ENCODE measurements around the gene CYTH4.
"Not testable (repeated sequence)": the region's sequence is repeated elsewhere in the genome, so short reads cannot be mapped to it uniquely, and the experiment has no call there.

CYTH4 gene, protein sequence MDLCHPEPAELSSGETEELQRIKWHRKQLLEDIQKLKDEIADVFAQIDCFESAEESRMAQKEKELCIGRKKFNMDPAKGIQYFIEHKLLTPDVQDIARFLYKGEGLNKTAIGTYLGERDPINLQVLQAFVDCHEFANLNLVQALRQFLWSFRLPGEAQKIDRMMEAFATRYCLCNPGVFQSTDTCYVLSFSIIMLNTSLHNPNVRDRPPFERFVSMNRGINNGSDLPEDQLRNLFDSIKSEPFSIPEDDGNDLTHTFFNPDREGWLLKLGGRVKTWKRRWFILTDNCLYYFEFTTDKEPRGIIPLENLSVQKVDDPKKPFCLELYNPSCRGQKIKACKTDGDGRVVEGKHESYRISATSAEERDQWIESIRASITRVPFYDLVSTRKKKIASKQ

DNA sequence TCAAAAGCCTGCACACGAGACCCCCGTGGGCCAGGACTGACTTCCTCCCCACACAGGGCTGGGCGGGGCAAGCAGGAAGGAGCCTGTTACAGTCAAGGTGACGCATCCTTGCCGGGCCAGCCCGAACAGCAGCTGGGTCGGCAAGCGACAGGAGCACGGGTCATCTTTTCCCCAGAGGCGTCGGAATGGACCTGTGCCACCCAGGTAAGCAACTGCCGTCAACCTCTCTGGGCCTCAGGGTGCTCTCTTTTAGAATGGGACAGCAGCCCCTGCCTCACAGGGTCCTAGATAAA lies at the start of gene CYTH4:
Gene CYTH4 (plus strand): TSS at position 124 of the 293 bp plus-strand sequence. CDS start 62 bp downstream, at position 186.
- peak; percentile 43 to 73 (median 54) for DNase-seq (ENCODE audit: low read depth in 3 of 3)

DNA sequence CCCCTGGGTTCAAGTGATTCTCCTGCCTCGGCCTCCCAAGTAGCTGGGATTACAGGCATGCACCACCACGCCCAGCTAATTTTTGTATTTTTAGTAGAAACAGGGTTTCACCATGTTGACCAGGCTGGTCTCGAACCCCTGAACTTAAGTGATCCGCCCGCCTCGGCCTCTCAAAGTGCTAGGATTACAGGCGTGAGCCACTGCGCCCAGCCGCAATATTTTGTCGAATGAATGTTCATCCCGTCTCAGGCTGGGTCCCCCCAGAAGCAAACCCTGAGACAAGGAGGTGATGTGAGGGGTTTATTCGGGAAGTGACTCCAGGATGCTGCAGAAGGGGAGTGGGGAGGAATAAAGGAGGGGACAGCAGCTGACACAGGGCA lies 48.9 kb upstream of the CYTH4 start:
- not testable (repeated sequence) for DNase-seq (ENCODE audit: low read depth in 3 of 3)

DNA sequence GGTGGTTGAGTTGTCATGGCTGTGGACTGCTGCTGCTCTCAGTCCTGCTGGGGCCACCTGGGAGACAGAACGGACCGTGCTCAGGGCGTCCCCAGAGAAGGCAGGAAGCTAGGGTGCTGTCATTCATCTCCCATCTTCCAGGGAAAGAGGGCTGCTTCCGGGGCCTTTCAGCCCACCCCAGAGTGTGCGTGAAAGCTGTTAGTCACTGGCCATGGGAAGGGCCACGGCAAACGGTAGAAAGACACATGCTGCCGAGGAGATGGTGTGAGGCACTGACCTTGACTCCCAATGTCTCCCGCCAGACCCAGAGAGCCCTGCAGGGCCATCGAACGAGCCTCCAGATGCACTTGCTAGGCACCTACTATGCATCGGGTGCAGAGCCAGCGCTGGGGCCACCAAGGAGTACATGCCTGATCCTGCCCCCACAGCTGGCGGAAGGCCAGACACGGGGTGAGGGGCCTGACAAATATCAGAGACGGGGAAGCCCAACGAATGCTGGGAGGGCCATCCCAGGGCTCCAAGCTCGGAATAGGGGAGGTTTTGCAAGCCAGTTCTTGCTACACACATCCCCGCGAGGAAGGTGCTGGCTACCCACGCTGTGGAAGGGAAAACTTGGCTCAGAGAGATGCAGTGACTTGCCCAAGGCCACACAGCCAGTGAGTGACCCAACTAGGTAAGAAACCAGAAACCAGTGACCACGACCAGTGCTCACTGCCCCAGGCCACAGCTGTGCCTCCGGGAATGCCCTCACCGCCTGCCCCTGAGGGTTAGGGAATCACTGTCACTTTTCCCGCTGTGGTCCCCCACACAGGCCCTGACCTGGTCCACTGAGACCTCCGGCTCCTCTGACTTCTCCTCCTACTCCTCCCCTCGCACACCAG lies 48.3 kb upstream of the CYTH4 start:
- no peak for DNase-seq (ENCODE audit: low read depth in 3 of 3)

DNA sequence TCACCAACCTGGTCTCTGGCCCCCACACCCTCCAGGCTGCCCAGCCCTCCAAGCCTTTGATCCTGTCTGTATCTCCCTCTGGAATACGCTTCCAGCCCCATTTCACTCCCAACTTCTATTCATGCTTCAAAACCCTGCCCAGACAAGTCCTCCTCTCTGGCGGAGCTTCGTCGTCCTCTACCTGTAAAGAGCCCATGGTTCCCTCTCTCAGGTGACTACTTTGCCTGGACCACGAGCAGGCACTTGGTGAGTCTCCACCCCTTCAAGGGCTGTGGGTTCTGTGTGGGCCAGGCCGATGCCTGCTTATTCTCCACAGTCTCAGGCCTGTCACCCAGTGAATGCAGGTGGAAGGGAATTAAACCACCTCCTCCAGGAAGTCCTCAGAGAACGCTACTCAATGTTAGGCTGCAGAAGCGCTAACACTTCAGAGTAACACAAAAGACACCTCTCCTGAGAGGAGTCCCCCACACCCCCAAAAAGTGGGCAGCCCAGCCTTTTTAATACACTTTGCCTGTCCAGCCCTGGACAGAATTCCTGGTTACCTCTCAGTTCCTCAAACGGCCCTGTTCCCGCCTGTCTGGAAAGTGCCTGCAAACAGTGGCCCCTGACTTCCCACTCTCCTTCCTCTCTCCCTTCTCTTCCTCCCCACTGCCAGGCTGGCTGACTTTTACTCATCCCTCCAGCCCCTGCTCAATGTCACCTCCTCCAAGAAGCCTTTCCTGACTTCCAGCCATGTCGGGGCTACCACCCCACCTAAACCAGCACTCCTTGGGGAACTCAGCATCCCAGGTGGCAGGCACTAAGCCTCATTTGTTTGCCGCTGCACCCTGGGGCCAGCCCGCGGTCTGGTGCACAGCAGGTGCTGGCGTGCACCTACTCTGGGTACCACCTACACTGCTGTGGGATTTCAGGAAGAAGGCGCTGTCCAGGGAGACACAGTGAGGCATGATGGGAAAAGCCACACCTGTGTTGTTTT lies 47.3 kb upstream of the CYTH4 start:
- no peak for DNase-seq (ENCODE audit: low read depth in 3 of 3)

DNA sequence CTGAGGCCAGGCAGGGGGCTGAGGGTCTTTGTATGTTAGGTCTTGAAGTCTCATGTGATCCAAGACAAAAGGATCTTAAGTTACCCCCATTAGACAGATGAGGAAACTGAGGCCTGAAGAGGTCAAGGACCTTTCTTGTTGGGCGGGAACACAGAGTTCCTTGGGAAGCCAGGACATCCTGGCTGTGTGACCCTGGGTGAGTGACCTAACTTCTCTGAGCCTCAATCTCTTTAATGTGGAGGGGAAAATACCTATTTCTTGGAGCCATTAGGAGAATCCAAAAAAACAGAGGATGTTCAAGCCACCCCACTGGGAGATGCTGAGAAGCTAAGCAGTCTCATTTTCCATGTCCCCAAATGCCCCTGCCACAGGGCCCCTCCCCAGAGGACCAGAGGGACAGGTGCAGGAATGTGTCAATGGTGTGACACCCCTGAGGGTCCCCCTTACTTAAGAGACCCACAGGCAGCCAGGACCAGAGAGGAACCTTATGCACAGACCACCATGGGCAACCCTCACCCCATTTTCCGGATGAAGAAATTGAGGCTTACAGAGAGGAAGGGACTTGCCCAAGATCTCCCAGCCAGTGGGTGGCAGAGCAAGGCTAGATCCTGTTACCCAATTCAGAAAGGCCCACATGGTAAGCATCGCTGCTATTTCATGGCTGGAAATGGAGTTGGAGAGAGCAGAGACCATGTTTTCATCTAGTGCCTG lies 46.3 kb upstream of the CYTH4 start:
- no peak for DNase-seq (ENCODE audit: low read depth in 3 of 3)

DNA sequence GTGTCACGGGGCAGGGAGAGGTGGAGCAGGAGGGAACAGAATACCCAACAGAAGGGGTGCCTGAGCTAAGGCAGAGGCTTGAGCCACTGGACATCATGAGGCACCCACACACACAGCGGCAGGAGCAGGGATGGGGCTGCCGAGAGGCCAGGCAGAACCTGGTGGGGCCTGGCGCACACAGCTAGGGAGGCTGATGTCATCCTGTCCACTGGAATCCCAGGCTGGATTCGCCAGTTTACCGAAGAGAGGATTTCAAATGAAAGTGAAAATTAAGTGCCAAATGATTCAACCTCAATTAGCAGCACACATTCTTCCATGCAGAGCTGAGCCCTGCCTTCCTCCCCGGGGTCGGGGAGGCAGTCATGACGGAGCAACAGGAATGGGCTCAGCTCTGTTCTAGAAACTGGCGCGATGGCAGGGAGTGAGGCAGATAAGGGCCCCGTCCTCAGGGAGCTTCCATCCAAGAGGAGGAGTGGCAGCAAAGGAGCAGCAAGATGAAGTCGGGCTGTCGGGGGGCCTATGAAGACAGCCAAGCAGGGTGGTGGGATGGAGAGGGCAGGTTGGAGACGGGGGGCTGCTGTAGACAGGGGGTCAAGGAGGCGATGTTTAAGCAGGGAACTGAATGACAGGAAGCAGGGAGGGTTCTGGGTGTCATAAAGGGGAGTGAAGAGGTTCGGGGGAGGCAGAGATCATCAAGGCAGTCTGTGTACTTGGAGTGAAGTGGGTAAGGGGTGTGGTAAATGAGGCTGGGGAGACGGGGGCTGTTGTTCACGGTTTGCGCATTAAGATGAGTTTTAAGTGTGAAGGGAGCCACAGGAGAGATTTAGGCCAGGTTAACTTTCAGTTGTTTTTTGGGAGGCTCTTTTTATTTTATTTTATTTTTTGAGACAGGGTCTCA lies 44.7 kb upstream of the CYTH4 start:
- no peak for DNase-seq (ENCODE audit: low read depth in 3 of 3)

DNA sequence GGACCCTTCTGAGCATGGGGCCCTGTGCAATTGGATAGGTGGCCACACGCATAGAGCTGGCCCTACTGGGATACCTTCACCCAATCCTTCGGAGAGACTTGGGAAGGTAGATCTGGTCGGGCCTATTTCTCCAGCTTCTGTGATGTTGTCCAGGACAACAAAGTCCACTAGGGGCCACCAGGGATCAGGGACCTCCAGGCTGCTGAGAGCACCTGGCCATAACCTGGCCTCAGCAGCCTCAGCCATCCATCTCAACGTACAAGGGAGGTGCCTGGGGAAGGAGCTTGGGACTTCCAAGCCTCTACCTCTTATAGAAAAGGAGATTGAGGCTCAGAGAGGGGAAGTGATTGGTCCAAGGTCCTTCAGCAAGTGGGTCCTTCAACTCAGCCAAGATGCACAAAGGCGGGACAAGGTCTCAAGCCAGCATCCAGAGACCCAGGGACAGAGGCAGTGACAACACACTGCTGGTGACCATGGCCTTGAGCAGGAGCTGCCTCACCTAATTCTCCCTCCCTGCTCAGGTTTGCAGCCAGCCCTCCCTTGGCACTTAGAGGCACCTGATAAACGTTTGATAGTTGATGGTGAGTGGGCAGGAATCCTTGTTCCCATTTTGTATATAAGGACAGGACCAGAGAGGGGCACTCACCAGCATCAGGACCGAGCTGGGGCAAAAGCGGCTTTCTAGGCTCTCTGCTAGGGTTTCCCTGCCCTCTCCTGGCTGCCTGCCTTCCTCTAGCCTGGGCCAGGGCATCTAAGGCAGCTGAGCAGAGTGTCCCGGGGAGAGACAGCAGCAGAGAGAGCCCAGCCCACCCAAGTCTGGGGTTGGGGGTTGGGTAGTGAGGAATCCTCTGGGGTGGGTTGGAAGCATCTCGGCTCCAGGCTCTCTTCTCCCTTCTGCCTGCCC lies 42.7 kb upstream of the CYTH4 start:
- no peak for DNase-seq (ENCODE audit: low read depth in 3 of 3)

DNA sequence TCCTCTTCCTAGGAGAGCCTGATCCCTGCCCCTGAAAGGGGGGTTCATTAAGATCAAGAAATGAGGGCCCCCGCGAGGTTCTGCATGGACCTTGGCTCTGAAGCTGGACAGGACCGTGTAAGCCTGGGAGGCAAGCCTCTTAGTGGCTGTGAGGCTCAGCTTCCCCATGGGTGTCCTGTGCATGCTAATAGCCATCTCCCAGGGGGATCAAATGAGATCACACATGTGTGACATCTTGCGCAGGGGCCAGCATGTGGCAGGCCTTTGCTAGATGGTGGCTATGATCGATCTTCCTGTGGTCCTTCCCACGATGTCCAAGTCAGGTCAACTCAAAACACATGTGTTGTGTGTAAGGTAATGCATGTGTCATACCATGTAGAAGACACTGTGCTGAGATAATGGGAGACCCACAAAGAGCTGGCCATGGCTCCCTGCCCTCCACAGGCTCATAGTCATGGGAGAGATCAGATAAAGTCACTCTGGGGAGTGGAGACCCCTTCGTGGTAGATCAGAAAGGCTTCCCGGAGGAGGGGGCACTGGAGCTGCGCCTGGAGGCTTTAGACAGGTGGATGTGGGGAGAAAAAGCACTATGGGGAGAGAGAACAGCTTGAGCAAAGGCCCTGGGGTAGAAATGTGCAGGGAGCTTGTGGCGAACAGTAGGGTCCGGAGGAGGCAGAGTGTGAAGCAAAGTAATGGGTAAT lies 41.9 kb upstream of the CYTH4 start:
- no peak for DNase-seq (ENCODE audit: low read depth in 3 of 3)

DNA sequence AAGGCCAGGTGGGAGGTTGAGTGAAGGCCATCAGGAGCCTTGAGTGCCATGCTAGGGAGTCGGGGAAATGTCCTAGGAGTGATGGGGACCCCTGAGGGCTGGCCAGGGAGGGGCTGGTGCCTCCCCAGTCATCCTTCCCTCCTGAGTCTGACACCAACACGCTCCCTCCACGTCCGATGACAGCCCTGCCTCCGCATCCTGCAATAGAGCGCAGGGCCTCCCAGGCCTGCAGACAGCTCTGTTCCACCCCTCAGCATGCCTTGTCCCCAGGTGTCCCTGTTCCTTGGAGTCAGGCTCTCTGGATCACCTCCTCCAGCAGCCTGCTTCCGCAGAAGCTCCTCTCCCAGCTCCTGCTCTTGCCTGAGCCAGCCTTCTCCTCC lies 41.4 kb upstream of the CYTH4 start:
- no peak for DNase-seq (ENCODE audit: low read depth in 3 of 3)

DNA sequence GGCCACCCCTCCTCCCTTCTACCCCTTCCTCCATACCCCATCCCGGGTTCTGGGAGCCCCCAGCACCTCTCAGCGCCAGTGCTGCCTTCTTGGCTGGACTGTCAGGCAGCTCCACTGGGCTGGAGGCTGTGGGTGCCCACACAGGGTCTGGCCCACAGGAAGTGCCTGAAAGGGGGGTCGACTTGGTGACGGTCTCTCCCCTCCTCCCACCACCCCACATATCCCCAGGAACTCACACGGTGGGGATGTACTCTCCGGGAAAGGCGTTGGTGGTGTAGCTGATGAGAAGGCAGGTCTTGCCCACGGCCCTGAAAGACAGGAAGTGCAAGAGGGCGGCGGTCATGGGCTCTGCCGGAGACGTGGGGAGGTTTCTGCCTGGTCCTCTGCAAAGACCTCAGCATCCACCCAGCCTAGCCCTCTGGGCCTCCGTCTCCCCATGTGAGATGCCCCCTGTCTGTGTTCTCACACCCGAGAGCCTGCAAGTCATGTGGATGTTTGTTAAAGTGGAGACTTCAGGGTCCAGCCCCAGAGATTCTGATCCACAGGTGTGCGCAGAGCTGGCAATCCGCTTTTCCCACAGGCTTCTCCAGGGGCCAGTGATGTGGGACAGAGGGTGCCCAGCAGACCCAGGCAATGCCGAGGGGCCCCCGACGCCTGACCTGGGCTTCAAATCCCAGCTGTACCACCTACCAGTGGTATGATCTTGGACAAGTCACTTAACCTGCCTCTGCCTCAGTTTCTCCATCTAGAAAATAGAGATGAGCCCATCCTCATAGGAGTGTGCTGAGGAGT lies 40.8 kb upstream of the CYTH4 start:
- DNase-seq (ENCODE audit: low read depth in 3 of 3) = no peak

DNA sequence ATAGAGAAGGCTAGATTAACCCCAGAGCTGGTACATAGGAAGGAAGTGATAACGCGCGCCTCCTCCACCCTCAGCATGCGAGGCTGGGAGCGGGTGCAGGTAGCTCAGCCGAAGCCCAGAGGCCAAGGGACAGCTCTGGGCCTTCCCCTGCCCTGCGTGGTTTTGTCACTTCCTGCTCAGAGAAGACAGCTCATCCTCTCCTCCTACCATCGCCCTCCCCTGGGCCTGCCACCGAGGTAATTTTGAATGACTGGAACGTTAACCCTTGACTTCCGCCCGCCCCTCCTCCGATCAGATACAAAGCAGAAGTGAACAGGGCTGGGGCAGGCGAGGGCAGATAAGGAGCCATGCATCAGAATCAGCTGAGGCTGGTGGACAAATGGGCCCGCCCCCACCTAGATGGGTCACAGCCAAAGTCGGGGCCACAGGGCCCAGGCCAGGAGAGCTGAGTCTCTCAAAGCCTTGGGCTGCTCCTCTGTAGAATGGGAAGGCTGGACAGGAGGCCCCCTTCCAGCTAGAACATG lies 39.9 kb upstream of the CYTH4 start:
- peak in 2 of 3 experiments; percentile 85 to 91 for DNase-seq (ENCODE audit: low read depth in 3 of 3)

DNA sequence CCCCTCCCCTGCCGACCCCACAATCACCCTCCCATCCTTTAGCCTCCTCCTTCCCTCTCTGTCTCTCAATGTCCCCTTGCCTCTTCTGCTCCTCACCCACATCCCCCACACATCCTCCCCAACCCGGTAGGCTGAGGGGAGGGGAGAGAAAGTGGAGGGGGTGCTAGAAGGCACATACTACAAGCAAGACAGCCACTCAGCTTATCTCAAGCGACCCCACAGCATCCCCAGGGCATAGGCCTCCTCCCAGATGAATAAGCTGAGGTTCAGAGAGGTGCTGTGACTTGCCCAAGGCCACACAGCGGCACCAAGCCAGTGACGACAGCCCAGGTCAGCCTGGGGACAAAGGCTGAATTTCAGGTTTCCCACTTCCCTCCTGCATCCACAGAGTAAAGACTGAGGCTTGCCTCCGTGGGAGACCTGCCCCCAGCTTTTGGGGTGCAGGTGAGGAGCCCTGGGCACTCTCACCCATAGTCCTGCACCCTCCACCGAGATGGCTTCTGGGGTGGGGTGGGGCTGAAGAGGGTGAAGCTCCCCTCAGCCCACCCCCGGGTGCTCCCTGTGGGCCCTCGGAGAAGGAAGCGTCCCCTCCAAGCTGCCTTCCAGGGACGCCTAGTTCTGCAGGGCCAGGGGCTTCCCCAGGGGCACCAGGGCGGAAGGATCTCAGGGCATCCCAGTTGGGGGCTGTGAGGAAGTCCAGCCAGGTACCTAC lies 38.8 kb upstream of the CYTH4 start:
- no peak for DNase-seq (ENCODE audit: low read depth in 3 of 3)

DNA sequence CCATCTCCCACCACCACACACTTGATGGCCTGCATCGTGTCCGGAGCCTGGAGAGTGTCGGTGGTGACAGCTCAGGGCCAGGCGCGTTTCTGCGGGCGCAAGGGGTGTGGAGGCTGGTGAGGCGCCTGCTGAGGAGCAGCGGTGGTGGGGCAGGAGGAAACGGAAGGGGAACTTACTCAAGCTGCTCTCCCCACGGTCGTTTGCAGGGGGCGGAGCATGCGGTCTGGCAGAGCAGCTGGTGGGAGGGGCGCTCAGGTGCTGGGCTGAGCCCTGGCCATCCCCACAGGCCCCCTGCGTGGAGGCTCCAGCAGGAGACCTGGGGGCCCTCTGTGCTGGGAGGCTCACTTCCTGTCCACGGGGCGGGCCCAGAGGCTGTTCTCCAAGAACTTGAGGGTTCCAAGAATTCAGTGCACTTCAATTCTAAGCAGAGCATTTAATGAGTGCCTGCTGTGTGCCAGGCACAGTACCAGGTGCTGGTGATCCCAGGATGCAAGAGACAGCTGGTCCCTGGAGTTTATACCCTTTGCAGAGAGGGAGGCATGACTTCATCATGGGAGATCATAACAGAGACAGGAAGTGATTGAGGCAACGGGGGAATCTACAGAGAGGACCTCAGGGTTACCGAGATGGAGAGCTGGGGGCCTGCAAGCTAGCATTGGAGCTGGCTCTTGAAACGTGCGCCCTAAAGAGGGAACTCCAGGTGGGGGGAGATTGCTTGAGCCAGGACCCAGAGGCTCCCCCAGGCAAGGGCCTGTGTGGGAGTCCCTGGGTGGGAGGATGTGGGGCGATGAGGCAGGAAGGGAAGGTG lies 38.0 kb upstream of the CYTH4 start, which contains the start of gene RAC2:
Gene RAC2 (minus strand): TSS at position 156 of the 808 bp plus-strand sequence. CDS start 121 bp downstream, at position 35.
- peak; percentile 81 to 82 (median 82) for DNase-seq (ENCODE audit: low read depth in 3 of 3)

DNA sequence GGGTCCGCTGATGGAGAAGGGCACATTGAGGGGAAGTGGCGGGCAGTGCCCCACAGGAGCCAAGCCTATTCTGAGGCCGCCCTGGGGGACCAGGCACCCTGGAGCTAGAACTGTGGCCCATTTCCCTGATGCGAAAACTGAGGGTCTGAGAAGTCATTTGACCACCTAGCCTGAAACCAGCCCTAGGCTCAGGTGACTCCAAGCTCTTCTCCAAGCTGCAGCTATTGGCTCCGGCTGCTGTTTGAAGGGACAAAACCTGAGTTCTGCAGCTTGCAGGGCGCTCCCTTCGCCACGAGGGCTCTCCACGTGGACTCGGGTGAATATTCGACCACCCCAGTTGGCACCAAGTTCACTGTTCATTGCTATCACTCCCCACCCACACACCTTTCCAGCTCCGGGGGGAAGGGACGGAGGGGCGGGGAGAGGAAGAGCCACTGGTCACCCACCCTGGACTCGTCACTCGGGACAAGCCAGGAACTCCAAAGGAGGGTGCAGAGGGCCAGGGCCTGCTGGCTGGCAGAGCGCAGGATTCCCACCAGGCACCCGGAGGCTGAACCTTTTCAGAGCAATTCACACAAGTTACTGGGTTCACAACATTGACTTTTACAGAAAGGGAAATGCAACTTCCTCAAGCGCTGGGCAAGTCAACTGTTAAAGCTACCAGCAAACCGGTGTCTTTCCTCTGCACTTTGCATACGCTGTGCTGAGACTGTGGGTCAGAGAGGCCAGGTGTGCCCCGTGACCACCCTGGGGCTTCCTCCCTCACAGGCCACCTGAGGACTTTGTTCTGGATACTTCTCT lies 37.2 kb upstream of the CYTH4 start:
- no peak for DNase-seq (ENCODE audit: low read depth in 3 of 3)

DNA sequence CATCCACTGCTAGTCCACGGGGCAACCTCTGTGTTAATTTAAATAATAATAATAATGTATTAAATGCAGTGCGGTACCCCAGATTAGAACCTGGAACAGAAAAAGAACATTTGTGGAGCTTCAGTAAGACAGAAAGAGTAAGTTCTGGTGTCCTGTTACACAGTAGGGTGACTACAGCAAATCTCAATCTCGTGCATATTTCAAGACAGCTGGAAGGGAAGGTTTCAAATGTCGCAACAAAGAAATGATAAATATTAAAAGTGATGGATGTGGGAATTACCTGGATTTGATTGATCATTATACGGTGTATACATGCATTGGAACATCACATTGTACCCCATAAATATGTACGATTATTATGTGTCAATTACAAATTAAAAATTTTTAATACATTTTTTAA lies 36.6 kb upstream of the CYTH4 start:
- DNase-seq (ENCODE audit: low read depth in 3 of 3) = no peak
